22Rv1 (cell line): Measurements from ENCODE around the gene MAVS.

Experiments
- H3K27ac ChIP-seq: fragments of 450-650 bp; 2 replicates; pipeline ENCODE4 v1.5.1; 2017
- ZFX ChIP-seq: fragments of 450-650 bp; IDR thresholded peaks from 2 replicates; pipeline ENCODE4 v1.6.1; 2017; ENCODE audit warnings: antibody characterized with exemption, borderline replicate concordance
- TF ChIP-seq, protein P1 (sequence below): fragments of 450-650 bp; IDR thresholded peaks from 2 replicates; pipeline ENCODE4 v1.5.1; 2017; ENCODE audit warnings: mild to moderate bottlenecking

Gene MAVS

DNA sequence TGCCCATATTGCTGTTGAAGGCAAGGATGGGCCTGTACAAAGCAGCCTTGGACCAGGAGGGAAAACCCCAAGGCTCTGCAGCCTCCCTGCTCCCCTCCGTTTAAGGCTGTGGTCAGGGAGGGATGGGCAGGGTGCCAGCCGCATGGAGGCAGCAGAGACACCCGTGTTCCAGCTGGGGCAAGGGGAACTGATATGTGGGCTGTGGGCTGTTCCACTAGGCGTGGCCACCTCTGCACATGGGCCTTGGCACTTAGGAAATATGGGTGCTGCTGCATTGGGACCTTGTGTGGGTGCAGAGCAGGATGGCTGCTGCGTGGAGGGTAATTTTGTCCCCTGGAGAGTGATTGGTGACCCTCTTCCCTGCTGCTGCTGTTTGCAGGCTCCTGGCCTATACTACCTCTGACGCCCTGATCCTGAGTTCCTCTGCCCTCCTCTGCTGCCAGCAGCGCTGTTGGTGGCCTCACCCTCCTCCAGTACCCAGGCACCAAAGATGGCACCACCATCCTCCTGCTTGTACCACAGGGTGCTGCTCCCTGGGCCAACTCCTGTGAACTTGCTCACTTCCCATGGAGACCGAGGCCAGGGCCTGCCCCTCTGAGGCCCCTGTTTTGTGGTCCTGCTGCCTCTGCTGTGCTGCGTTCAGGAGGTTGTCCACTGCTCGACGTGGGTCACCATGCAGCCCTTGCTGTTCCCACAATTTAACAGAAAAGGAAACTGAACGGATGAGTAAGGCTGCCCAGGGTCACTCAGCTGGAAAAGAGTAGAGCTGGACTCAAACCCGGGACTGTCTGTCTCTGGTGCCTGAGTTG lies 77.9 kb downstream of the MAVS start:
- no peak overlapping the region; the same call in 1 of the 2 replicates for H3K27ac ChIP-seq
- TF ChIP-seq, protein P1, sequence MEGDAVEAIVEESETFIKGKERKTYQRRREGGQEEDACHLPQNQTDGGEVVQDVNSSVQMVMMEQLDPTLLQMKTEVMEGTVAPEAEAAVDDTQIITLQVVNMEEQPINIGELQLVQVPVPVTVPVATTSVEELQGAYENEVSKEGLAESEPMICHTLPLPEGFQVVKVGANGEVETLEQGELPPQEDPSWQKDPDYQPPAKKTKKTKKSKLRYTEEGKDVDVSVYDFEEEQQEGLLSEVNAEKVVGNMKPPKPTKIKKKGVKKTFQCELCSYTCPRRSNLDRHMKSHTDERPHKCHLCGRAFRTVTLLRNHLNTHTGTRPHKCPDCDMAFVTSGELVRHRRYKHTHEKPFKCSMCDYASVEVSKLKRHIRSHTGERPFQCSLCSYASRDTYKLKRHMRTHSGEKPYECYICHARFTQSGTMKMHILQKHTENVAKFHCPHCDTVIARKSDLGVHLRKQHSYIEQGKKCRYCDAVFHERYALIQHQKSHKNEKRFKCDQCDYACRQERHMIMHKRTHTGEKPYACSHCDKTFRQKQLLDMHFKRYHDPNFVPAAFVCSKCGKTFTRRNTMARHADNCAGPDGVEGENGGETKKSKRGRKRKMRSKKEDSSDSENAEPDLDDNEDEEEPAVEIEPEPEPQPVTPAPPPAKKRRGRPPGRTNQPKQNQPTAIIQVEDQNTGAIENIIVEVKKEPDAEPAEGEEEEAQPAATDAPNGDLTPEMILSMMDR = no peak
- TF ChIP-seq ZFX = no peak

GRCh38 chr20:3925113-3925695 lies 78.6 kb downstream of the MAVS start:
- no peak overlapping the region; the same call in 1 of the 2 replicates for H3K27ac ChIP-seq
- no peak for TF ChIP-seq ZFX
- TF ChIP-seq, protein P1 = no peak
